HL-60/S4 treated with retinoic acid at 250 ng/mL for 4 days and 3 days (cell line): ENCODE data around the gene C9orf85.

Experiments
- in situ Hi-C: fragments of 300-500 bp; cut with MboI; formaldehyde crosslinking; loops from 2 replicates; pipeline ENCODE4 v1.7.0; 2022; ENCODE audit warnings: low sequenced_read_pairs

Gene C9orf85

DNA sequence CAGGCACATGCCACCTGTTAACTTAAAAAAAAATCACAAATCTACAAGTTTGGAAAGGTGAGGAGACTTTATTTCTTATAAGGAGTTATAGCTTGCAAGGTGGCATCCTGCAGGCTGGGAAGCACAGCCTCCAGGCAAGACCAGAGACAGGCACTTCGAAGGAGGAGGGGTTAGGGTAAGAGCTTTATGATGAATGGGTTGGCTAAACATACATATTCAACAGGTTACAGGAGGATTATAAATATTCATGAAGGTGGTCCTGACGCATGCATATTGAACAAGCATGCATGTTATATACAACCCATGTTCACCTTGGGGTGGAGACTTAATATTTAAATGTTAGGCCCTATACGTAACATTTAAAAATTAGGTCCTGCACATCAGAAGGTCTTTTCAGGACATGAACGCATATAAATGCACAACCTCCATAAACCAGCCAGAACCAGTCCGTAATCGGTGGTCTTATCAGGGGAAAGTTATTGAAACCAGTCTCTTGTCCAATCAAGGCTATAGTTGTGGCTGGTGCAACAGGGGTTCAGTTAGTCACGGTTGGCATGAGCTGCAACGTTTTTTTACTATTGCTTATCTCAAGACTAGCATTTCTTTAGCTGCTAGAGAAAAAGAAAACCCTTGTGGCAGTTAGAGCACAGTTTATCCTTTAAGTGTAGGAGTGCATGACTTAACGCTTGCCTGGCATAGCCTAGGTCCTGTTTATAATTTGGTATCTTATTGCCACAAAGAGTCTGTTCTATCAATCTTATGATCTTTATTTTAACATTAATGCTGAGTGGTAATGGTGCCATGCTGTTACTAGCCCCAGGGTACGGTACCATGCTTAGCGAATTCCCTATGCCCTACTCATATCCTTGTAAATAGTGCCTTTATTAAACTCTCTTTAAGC is 76.3 kb downstream of the C9orf85 start:
- in situ Hi-C loops = no loop called here

DNA sequence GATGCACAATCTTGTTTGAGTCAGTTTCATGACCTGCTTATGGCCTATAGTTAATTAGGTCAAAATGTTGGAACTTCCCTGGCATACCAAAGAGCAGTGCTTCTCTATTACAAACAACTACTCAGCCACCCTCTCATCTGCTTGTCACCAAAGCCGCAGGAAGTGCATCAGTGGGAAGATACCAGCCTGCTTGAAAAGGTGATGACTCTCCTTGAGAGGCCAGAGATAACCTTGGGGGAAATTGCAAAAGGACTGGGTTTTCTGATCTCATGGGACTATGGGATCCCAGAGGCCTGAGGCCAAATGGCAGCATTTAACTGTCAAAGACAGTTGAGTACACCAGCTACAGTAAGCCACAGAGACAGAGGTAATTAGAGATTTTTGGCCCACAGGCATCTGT is 79.0 kb downstream of the C9orf85 start:
- in situ Hi-C loops = no loop called here

DNA sequence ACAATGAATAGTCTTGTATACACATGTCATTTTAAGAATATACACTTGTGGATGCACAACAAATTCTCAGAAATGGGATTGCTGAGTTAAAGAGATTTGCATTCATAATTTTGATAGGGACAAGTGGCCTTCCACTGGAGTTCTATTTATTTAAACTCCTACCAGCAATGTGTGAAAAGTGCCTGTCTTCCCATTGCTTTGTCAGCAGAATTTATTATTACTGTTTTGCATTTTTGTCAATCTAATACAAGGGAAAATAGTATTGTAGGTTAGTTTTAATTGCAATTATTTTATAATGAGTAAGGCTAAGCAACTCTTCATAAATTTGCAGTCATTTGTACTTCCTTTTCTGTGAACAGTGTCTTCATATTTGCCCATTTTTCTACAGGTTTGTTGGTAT is 94.0 kb downstream of the C9orf85 start:
- in situ Hi-C loops = loop anchor here (25.0 kb wide), 1 partner anchor 393 kb away; no protein-coding TSS in a partner anchor

DNA sequence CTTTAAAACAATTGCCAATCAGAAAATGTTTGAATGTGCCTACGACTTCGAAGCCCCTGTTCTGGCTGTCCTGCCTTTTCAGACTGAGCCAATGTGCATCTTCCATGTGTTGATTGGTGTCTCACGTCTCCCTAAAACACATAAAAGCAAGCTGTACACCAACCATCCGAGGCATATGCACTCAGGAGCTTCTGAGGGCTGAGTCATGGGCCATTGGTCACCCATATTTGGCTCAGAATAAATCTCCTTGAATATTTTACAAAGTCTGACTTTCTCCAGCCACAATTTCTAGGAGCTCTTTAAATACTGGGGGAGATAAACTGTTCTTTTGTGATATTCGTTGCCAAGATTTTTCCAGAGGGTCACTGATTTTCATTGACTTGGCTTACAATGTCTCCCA is 95.1 kb downstream of the C9orf85 start:
- in situ Hi-C loops = loop anchor here (25.0 kb wide), 1 partner anchor 394 kb away; no protein-coding TSS in a partner anchor

DNA sequence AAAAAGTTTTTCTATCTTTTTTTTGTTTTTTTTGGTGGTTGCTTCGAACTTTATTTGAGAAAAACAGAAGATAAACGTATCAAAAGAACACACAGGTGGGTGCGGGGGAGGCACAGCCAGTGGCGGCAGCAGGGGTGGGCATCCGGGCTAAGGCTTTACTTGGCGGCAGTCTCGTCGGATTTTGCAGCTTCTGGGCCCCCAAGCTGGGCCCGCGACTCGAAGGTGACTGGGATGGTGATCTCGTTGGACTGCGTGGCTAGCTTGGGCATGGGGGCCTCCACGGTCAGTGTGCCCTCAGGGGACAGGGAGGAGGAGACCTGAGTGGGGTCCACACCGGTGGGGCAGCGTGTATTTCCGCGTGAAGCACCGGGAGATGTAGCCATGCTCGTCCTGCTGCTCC is 96.3 kb downstream of the C9orf85 start:
- in situ Hi-C loops = loop anchor here (25.0 kb wide), 1 partner anchor 395 kb away; no protein-coding TSS in a partner anchor

DNA sequence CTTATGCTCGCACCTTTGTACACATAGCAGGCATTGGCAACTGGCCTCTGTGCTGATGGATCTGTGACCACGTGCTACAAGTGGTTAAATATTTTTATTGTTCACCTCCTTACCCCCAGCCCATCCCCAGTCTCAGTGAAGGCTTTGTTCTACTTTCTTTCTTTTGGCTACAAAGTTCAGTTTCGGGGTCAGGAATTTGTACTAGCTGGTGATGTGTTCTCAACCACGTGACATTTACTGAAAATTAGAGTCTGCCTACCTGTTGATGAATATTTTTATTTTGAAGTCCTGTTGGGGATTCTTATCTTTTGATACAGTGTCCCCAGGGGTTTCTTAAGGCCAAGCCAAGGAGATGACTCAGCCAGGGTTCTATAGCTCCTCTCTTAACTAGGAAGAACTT is 101.2 kb downstream of the C9orf85 start:
- in situ Hi-C loops = loop anchor here (10.0 to 25.0 kb wide), 2 partner anchors 208 to 400 kb away; no protein-coding TSS in a partner anchor

DNA sequence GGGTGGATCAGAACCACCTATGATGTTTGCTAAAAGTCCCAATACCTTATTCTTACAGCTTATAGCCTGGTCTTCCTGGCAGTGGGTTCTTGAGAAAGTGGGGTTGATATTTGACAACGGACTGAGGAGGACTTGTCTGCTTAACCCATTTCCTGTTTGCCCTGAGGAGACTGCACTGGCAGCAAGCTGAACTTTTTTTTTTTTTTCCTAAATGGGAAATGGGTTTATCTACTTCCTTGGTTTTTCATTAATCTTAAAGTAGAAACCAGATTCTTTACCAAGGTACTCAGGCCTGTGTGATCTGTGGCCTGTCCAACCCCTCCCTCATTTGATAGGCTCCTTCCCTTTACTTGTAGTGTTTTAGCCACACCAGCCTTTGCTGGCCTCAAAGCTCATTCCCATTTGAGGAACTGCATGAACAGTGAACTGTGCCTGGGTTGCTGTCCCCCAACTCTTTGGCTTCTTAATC is 101.9 kb downstream of the C9orf85 start:
- in situ Hi-C loops = loop anchor here (10.0 to 25.0 kb wide), 2 partner anchors 209 to 401 kb away; no protein-coding TSS in a partner anchor

DNA sequence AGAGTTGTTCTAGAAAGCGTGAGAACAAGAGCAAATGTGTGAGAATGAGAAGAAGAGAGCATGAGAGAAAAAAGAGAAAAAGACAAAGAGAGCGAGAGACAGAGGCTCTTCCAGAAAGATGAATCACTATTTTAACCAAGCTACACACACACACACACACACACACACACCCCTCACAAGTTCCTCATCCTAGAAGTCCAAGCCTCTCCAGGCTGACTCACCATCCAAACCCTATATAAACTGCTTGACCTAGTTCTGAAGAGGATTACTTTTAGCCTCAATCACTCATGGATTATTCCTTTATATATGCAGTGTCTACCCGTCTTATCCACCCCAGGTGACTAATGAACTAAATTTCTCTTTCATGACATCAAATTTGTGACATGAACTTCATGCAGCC is 111.4 kb downstream of the C9orf85 start:
- in situ Hi-C loops = loop anchor here (25.0 kb wide), 1 partner anchor 411 kb away; no protein-coding TSS in a partner anchor
